ENCODE measurements around the gene PLPPR1. TPM values are rescaled to one million over a fixed set of nuclear protein-coding genes. Genes with fewer than 3 reads are reported as not detected.
"Not testable (repeated sequence)": the region's sequence is repeated elsewhere in the genome, so short reads cannot be mapped to it uniquely, and the experiment has no call there.

Gene PLPPR1
- polyA plus RNA-seq, 1 donor from 2014 or later, result 157 TPM

DNA sequence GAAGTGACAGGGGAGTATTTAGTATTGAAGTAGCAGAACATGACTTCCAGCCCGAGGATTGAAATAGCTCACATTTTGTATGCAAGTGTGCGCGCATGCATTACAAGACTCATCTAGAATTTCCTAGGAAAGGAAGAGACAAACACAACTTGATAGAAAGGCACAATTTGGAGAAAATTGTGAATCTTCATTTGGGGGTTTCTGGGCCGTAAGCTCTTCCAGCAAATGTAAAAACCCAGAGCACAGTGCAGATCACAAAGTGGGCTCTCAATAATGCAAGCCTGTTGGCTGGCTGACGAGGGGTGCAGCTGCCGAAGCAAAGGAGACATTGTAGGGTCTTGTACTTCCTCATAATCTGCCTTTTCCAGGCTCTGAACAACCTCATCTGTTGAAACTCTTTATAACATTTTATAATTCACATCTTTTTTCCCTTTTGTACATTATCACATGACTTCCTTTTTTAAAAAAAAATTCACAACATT is 247.3 kb downstream of the PLPPR1 start:
- Histone ChIP-seq H3K4me2 (ENCODE audit: low read length) (peak overlapping the region; percentile 31), H3K9ac (ENCODE audit: low read length) (peak overlapping the region; percentile 15), H3K4me3 (ENCODE audit: low read length) (peak overlapping the region; percentile 31)

GRCh38 chr9:101291043-101291442 is 262.5 kb downstream of the PLPPR1 start:
- not testable (repeated sequence) for H3K4me2 ChIP-seq (ENCODE audit: low read length); H3K4me3 ChIP-seq (ENCODE audit: low read length); H2AFZ ChIP-seq (ENCODE audit: low read depth, low read length); H4K20me1 ChIP-seq (ENCODE audit: insufficient read depth); H3K9ac ChIP-seq (ENCODE audit: low read length); H3K9me2 ChIP-seq (ENCODE audit: insufficient read depth, low read length); H3F3A ChIP-seq (ENCODE audit: insufficient read depth, low read length, poor library complexity, severe bottlenecking); H3K27me3 ChIP-seq (ENCODE audit: insufficient read depth, low read depth, low read length); H3K79me2 ChIP-seq (replicated peaks; ENCODE audit: insufficient read depth, low read length); H3K9me3 ChIP-seq (ENCODE audit: low read length); H3K27ac ChIP-seq (ENCODE audit: low read length); H3K36me3 ChIP-seq (ENCODE audit: insufficient read depth, low read length)

More for the DNA sequence above, 247.3 kb downstream of the PLPPR1 start:
- no peaks in the 10 kb centered on the region for H4K20me1 ChIP-seq (ENCODE audit: insufficient read depth)
- no peaks in the 10 kb centered on the region for H3K27me3 ChIP-seq (ENCODE audit: insufficient read depth, low read depth, low read length)
- no peaks in the 10 kb centered on the region for H3F3A ChIP-seq (ENCODE audit: insufficient read depth, low read length, poor library complexity, severe bottlenecking)
- no peaks in the 10 kb centered on the region for H3K79me2 ChIP-seq (replicated peaks; ENCODE audit: insufficient read depth, low read length)
- no peaks in the 10 kb centered on the region for H3K9me3 ChIP-seq (ENCODE audit: low read length)
- H3K36me3 ChIP-seq (ENCODE audit: insufficient read depth, low read length), result no peaks in the 10 kb centered on the region
- H2AFZ ChIP-seq (ENCODE audit: low read depth, low read length), result no peak overlapping the region
- H3K9me2 ChIP-seq (ENCODE audit: insufficient read depth, low read length), result no peaks in the 10 kb centered on the region
- peak overlapping the region; percentile 78 for H3K27ac ChIP-seq (ENCODE audit: low read length)
- no peak for TF ChIP-seq MXI1 (conservative IDR thresholded peaks at IDR 0.05; ENCODE audit: poor library complexity, severe bottlenecking)
- TF ChIP-seq SMC3 (conservative IDR thresholded peaks at IDR 0.05; ENCODE audit: poor library complexity), result peak; percentile 2

DNA sequence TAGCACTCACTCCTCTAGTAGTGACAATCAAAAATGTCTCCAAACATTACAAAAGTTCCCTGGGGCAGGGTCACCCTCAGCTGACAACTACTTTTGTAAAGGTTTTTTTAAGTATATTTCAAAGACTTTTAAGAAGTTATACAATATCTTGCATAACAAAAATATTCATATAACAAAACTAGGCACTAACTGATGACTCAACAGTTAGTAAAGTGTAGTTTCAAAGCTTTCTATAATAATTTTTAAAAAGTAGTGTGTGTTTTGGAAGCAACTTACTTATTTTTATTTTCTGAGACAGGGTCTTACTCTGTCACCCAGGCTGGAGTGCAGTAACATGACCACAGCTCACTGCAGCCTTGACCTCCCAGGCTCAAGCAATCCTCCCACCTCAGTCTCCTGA is 271.4 kb downstream of the PLPPR1 start:
- Histone ChIP-seq H3K36me3 (ENCODE audit: insufficient read depth, low read length) (no peaks in the 10 kb centered on the region), H3K4me2 (ENCODE audit: low read length) (no peak overlapping the region), H3K9ac (ENCODE audit: low read length) (no peak overlapping the region), H3F3A (ENCODE audit: insufficient read depth, low read length, poor library complexity, severe bottlenecking) (no peaks in the 10 kb centered on the region), H4K20me1 (ENCODE audit: insufficient read depth) (no peaks in the 10 kb centered on the region), H3K9me2 (ENCODE audit: insufficient read depth, low read length) (no peaks in the 10 kb centered on the region), H3K79me2 (replicated peaks; ENCODE audit: insufficient read depth, low read length) (no peaks in the 10 kb centered on the region), H3K9me3 (ENCODE audit: low read length) (no peaks in the 10 kb centered on the region), H2AFZ (ENCODE audit: low read depth, low read length) (no peak overlapping the region), H3K27ac (ENCODE audit: low read length) (no peak overlapping the region), H3K4me3 (ENCODE audit: low read length) (no peak overlapping the region), H3K27me3 (ENCODE audit: insufficient read depth, low read depth, low read length) (no peaks in the 10 kb centered on the region)
- TF ChIP-seq EP300 (conservative IDR thresholded peaks at IDR 0.05; ENCODE audit: poor library complexity, severe bottlenecking) (no peak), SMC3 (conservative IDR thresholded peaks at IDR 0.05; ENCODE audit: poor library complexity) (no peak), EZH2 (IDR thresholded peaks at IDR 0.05; ENCODE audit: borderline replicate concordance, insufficient read depth, low read length, poor library complexity, severe bottlenecking) (no peak), MXI1 (conservative IDR thresholded peaks at IDR 0.05; ENCODE audit: poor library complexity, severe bottlenecking) (no peak), CTCF (IDR thresholded peaks at IDR 0.05; ENCODE audit: poor library complexity, severe bottlenecking) (no peak), TAF1 (IDR thresholded peaks at IDR 0.05; ENCODE audit: low read depth) (no peak), RAD21 (conservative IDR thresholded peaks at IDR 0.05) (no peak), POLR2AphosphoS5 (IDR thresholded peaks at IDR 0.05) (no peak)
- TF ChIP-seq, protein P1, sequence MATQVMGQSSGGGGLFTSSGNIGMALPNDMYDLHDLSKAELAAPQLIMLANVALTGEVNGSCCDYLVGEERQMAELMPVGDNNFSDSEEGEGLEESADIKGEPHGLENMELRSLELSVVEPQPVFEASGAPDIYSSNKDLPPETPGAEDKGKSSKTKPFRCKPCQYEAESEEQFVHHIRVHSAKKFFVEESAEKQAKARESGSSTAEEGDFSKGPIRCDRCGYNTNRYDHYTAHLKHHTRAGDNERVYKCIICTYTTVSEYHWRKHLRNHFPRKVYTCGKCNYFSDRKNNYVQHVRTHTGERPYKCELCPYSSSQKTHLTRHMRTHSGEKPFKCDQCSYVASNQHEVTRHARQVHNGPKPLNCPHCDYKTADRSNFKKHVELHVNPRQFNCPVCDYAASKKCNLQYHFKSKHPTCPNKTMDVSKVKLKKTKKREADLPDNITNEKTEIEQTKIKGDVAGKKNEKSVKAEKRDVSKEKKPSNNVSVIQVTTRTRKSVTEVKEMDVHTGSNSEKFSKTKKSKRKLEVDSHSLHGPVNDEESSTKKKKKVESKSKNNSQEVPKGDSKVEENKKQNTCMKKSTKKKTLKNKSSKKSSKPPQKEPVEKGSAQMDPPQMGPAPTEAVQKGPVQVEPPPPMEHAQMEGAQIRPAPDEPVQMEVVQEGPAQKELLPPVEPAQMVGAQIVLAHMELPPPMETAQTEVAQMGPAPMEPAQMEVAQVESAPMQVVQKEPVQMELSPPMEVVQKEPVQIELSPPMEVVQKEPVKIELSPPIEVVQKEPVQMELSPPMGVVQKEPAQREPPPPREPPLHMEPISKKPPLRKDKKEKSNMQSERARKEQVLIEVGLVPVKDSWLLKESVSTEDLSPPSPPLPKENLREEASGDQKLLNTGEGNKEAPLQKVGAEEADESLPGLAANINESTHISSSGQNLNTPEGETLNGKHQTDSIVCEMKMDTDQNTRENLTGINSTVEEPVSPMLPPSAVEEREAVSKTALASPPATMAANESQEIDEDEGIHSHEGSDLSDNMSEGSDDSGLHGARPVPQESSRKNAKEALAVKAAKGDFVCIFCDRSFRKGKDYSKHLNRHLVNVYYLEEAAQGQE (IDR thresholded peaks at IDR 0.05; ENCODE audit: borderline replicate concordance), result no peak

Measured in neural cell (in vitro differentiated cells).